ENCODE data around the gene PTPN20. TPM values are rescaled to one million over a fixed set of nuclear protein-coding genes. Genes with fewer than 3 reads are reported as not detected.
"Not testable (repeated sequence)": the region's sequence is repeated elsewhere in the genome, so short reads cannot be mapped to it uniquely, and the experiment has no call there.

Gene PTPN20
- total RNA-seq, 1 donor from 2014 or later: not detected

DNA sequence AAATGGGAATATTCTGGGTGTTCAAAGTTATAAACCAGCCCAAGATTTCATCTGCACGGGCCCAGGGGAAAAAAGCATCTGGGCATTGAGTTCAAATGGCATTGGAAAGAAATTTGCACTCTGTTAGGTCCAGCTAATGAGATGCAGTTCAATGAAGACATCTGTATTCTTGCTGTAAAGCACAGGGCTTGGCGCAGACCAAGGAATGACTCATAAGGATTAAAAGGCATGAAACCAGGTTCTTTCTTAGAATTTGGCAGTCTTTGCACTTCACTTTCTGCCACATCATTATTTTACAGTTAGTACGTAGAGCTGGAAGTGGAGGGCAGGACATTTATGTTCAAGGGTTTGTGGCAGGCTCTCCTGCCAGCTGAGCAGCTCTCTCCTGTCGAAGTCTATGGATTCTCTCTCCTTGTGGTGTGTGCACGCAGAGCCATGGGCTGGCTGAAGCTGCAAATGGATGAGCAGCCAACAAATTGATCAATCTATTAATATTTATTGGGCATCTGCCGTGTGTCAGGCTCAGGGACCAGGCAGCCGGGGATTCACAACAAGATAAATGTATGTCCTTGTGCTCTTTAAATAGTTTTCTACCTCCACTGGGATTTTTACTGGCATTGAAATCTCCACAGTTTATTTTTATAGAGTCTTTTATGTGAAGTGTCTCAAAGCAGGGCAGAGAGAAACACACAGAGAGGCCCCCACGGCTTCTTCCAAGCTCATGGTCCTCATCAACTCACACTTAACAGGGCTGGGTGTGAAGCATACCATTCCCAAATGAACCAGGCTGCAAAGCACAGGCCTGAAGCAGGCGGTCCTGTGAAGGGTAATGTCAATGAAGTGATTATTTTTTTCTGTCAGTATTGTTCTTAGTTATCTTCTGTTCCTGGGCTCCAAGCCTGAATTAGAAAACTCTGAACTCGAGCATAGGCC is 3.8 kb upstream of the PTPN20 start:
- not testable (repeated sequence) for DNase-seq (ENCODE audit: extremely low spot score, unreplicated experiment); H3K27ac Mint-ChIP-seq; H3K9me3 Mint-ChIP-seq; H3K4me1 Mint-ChIP-seq (ENCODE audit: unreplicated experiment); H3K4me3 Mint-ChIP-seq; H3K27me3 Mint-ChIP-seq; H3K36me3 Mint-ChIP-seq

DNA sequence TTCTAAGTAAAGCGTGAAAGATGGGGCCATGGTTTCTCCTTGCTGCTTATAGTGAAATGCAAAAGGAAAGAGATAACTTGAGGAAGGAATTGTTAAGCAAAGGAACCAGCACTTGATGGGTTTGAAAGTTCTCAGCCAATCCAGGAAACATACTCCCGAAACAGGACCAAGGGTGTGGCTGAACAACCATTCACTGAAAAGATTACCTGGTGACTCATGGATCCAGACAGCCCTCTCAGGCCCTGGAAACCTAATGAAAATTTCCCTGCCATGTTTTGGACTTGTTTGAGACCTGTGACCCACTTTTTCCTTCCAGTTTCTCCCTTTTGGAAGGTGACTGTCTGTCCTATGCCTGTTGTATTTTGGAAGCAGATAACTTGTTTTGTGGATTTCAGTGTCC is 11.3 kb downstream of the PTPN20 start:
- H3K27me3 Mint-ChIP-seq; H3K4me3 Mint-ChIP-seq; H3K9me3 Mint-ChIP-seq; DNase-seq (ENCODE audit: extremely low spot score, unreplicated experiment); H3K36me3 Mint-ChIP-seq; H3K27ac Mint-ChIP-seq; H3K4me1 Mint-ChIP-seq (ENCODE audit: unreplicated experiment): not testable (repeated sequence)

DNA sequence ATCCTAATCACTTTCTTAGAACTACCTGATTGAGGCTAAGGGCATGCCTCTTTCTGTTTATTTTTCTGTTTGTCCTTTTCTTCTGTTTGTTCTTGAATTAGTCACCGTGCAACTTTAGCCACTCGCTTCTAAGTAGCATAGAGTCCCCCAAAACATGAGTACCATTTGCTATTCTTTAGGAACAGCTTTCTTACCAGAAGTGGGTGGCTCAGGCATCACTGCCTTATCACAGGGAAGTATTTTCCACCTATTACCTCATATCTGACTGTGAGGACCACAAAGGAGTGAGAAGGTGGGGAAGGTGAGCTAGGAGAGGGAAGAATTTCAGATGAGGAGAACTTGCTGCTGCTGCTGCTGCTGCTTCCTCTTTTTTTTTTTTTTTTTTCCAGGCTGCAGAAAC is 13.9 kb downstream of the PTPN20 start:
- H3K27me3 Mint-ChIP-seq; H3K9me3 Mint-ChIP-seq; H3K4me1 Mint-ChIP-seq (ENCODE audit: unreplicated experiment); H3K4me3 Mint-ChIP-seq; H3K27ac Mint-ChIP-seq; DNase-seq (ENCODE audit: extremely low spot score, unreplicated experiment); H3K36me3 Mint-ChIP-seq: not testable (repeated sequence)

DNA sequence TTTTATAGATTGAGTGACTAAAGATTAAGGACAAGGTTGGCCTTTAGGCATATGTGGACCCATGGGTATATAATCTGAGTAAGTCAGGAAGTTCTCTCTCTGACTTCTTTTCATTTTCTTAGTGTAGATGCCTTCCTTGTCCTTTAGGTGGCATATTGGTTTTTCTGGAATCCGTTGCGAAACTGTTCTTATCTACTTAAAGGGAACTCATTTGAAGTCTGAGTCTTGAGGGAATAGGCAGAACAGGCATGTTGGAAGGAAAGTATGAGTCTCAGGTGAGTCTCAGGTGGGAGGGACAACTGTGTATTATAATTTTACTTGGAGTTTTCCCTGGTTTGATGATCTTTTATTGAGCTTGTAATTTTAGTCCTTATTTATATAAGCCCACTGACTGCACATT is 14.6 kb downstream of the PTPN20 start:
- not testable (repeated sequence) for H3K27me3 Mint-ChIP-seq; H3K4me3 Mint-ChIP-seq; H3K36me3 Mint-ChIP-seq; H3K27ac Mint-ChIP-seq; H3K9me3 Mint-ChIP-seq; H3K4me1 Mint-ChIP-seq (ENCODE audit: unreplicated experiment); DNase-seq (ENCODE audit: extremely low spot score, unreplicated experiment)
- TF ChIP-seq, protein P1, sequence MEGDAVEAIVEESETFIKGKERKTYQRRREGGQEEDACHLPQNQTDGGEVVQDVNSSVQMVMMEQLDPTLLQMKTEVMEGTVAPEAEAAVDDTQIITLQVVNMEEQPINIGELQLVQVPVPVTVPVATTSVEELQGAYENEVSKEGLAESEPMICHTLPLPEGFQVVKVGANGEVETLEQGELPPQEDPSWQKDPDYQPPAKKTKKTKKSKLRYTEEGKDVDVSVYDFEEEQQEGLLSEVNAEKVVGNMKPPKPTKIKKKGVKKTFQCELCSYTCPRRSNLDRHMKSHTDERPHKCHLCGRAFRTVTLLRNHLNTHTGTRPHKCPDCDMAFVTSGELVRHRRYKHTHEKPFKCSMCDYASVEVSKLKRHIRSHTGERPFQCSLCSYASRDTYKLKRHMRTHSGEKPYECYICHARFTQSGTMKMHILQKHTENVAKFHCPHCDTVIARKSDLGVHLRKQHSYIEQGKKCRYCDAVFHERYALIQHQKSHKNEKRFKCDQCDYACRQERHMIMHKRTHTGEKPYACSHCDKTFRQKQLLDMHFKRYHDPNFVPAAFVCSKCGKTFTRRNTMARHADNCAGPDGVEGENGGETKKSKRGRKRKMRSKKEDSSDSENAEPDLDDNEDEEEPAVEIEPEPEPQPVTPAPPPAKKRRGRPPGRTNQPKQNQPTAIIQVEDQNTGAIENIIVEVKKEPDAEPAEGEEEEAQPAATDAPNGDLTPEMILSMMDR (conservative IDR thresholded peaks at IDR 0.05): peak; percentile 38

DNA sequence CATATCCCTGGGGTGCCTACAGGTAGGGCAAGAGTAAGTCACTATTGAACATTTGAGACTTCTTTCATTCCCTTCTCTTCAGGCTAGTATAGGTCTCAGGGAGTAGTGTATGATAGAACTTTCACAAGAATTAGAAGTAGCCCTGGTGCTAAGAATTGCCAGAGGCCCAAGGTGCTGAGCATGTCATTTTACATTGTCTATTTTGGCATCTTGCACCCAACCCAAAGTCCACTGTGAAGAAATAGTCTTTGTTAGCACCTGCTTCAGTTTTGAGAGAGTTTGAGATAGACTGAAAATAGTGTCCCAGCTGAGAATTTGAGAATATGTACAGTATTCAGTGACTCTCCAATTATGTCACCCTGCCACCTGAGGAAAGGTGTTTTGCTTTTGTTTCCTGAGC is 17.6 kb downstream of the PTPN20 start:
- not testable (repeated sequence) for DNase-seq (ENCODE audit: extremely low spot score, unreplicated experiment); H3K4me3 Mint-ChIP-seq; H3K36me3 Mint-ChIP-seq; H3K9me3 Mint-ChIP-seq; H3K27me3 Mint-ChIP-seq; H3K27ac Mint-ChIP-seq; H3K4me1 Mint-ChIP-seq (ENCODE audit: unreplicated experiment)

DNA sequence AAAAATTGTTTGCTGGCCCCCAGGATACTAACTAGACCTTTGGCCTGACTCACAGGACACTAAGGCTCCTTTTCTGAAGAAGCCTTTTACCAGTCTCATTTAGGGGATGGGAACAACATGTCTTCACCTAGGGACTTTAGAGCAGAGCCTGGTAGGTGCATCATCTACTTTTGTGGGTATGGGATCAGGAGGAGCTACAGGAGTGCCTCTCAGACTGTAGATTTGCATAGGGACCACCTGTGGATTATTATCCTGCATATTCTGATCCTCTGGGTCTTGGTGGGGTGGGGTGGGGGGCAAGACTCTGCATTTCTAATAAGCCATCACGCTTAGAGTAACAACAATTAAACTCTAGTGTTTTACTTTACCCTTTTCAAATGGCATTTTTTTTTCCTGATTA is 21.2 kb downstream of the PTPN20 start:
- not testable (repeated sequence) for H3K9me3 Mint-ChIP-seq; H3K4me1 Mint-ChIP-seq (ENCODE audit: unreplicated experiment); H3K4me3 Mint-ChIP-seq; H3K27ac Mint-ChIP-seq; H3K36me3 Mint-ChIP-seq; H3K27me3 Mint-ChIP-seq; DNase-seq (ENCODE audit: extremely low spot score, unreplicated experiment)

DNA sequence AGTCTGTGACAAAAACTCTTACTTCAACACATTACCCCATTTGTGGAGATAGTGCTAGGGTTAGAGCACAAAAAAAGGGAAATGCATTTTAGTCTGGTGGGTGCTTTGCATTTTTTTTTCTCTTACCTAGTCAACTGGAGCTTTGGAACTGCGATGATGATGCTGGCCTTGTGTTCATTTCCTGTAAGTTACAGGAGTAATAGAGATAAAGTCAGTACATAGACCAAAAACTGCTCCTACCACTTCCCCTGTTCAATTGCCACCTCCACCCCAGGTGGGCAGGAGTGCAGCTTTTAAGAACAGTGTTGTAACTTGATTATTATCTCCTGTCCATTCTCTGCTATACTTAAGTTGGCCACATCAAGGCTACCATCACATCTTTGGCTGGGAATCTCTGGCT is 29.9 kb downstream of the PTPN20 start:
- not testable (repeated sequence) for DNase-seq (ENCODE audit: extremely low spot score, unreplicated experiment); H3K4me1 Mint-ChIP-seq (ENCODE audit: unreplicated experiment); H3K4me3 Mint-ChIP-seq; H3K27me3 Mint-ChIP-seq; H3K36me3 Mint-ChIP-seq; H3K9me3 Mint-ChIP-seq; H3K27ac Mint-ChIP-seq

DNA sequence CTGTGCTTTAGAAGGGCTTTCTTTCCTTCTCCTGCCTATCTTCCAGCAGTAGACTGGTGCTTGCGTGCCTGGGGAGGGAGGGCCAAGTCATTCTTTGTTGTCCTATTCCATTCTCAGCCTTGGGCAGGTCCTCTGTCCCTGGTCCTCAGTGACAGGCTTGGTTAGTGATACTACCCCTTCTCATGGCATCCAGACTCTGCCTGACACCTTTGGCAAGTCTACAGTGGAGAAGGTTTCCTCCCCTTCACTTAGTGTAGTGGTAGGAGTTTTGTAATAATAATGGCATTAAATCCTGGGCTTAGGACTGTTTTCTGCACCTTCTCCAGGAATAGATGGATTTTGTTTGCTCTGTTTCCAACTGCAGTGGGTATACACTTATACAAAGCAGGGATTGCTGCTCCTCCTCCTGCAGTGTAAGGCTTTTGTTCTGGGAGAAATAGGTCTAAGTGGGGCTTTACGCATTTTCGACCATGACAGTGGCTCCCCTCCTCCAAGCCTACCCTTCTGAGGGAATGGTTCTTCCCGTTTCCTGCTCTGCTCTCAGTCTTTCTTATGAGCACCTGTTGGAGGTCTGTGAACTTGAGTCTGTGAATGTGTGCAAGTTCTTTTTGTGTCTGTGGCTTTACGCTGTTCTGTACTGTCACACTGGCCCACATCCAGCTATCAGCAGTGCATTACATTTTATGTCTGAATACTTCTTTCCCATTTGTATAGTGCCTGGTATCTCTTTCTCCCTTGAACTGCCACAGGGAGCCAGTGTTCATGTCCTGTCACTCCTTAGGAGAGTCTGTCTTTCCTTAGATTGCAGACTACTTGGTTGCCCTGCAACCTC is 37.7 kb downstream of the PTPN20 start:
- H3K4me3 Mint-ChIP-seq; H3K9me3 Mint-ChIP-seq; H3K27me3 Mint-ChIP-seq; H3K27ac Mint-ChIP-seq; H3K36me3 Mint-ChIP-seq; H3K4me1 Mint-ChIP-seq (ENCODE audit: unreplicated experiment); DNase-seq (ENCODE audit: extremely low spot score, unreplicated experiment): not testable (repeated sequence)

DNA sequence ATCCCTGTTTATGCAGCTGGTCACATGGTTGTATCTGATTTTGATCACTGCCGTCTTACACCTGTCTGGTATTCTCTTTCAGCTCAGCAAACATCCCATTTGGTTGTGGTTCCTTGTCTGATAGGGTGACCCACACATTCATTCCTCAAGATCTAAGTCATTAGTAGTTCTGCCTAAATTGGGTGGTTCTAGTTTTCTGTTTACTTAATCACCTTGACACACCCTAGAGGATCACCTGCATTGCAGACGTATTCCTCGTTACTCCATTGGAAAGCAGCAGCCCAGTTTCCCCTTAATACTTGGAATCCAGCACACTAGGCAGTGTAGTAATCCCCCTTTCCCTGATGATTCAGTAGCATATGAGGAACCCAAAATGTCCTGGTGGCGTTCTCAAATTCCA is 41.3 kb downstream of the PTPN20 start:
- not testable (repeated sequence) for H3K9me3 Mint-ChIP-seq; H3K36me3 Mint-ChIP-seq; H3K27ac Mint-ChIP-seq; H3K4me3 Mint-ChIP-seq; H3K27me3 Mint-ChIP-seq; DNase-seq (ENCODE audit: extremely low spot score, unreplicated experiment); H3K4me1 Mint-ChIP-seq (ENCODE audit: unreplicated experiment)

DNA sequence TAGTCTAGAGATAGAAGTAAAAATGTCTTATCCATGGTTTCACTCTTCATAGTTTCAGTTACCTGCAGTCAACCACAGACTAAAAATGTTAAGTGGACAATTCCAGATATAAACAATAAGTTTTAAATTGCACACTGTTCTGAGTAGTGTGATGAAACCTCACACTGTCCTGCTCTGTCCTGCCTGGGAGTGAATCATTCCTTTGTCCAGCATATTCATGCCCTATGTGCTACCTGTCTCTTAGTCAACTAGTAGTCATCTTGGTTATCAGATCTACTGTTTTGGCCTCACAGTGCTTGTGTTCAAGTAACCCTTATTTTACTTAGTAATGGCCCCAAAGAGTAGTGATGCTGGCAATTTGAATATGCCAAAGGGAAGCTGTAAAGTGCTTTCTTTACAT is 49.5 kb downstream of the PTPN20 start:
- not testable (repeated sequence) for H3K27ac Mint-ChIP-seq; H3K9me3 Mint-ChIP-seq; H3K4me1 Mint-ChIP-seq (ENCODE audit: unreplicated experiment); H3K36me3 Mint-ChIP-seq; DNase-seq (ENCODE audit: extremely low spot score, unreplicated experiment); H3K27me3 Mint-ChIP-seq; H3K4me3 Mint-ChIP-seq

DNA sequence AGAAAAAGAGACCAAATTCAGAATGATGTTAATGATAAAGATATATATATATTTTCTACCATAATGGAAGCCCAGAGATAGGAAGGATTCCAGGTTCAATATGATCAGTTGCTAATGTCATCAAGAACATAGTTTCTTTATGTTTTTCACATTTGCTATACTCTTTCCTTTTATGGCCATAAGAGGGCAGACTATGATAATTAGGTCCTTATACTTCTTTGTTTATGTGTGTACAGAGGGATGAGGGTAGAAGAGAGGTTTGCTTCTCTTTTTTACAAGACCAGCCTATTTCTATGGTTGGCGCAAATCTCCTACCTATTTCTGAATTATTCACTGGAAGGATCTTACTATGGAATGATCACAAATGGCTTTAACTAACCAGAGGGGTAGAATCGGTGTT is 52.1 kb downstream of the PTPN20 start:
- not testable (repeated sequence) for H3K4me3 Mint-ChIP-seq; H3K4me1 Mint-ChIP-seq (ENCODE audit: unreplicated experiment); H3K9me3 Mint-ChIP-seq; DNase-seq (ENCODE audit: extremely low spot score, unreplicated experiment); H3K27ac Mint-ChIP-seq; H3K27me3 Mint-ChIP-seq; H3K36me3 Mint-ChIP-seq

DNA sequence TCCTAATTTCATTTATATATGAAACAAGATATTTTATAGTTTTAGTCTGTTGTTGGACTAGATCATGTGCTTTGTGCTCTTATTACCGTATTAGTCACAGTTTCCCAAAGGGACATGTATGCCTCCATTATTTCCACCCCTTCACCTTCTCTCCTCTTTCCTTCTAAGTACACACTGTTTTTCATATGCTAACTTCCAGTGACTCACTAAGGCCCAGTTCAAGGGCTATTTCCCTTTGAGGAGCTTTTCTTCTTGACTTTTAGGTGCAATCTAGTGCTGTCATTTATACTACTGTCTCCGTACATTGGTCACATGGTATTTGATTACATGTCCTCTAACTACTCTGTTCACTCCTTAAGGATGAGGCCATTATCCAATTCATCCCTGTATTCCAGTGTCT is 55.8 kb downstream of the PTPN20 start:
- not testable (repeated sequence) for DNase-seq (ENCODE audit: extremely low spot score, unreplicated experiment); H3K36me3 Mint-ChIP-seq; H3K4me3 Mint-ChIP-seq; H3K4me1 Mint-ChIP-seq (ENCODE audit: unreplicated experiment); H3K27me3 Mint-ChIP-seq; H3K9me3 Mint-ChIP-seq; H3K27ac Mint-ChIP-seq

DNA sequence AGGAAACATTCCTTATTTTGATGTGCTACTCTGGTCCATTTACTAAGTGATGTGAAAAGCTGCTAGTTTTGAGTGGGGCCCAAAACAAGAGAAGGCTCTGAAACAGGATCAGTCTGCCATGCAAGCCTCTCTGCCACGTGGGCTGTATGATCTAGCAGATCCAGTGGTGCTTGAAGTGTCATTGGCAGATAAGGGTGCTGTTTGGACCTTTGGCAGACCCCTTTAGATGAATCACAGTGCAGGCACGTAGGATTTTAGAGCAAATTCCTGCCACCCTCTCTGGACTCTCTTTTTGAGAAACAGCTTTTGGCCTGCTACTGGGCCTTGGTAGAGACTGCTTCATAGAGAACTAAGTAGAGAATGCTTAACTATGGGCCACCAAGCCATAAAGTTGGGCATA is 69.0 kb downstream of the PTPN20 start:
- not testable (repeated sequence) for H3K36me3 Mint-ChIP-seq; DNase-seq (ENCODE audit: extremely low spot score, unreplicated experiment); H3K4me1 Mint-ChIP-seq (ENCODE audit: unreplicated experiment); H3K27me3 Mint-ChIP-seq; H3K4me3 Mint-ChIP-seq; H3K27ac Mint-ChIP-seq; H3K9me3 Mint-ChIP-seq
